Small intestine (tissue), 16 donors: ENCODE measurements around the gene SSTR3. TPM values are rescaled to one million over a fixed set of nuclear protein-coding genes. Genes with fewer than 3 reads are reported as not detected.
A peak's percentile ranks its signal among the peaks of the same experiment; 100 is the strongest.

Source experiments
- DNase-seq, 2 donors: peaks; one replicate each; pipeline versions ENCODE4 v3.0.0 to v3.0.0-alpha.2; 2013
- FAIRE-seq: peaks from 2 replicates; lab custom pipeline; 2012; peaks lifted over from hg19 to GRCh38; lab: Jason Lieb, UNC
- H3K27ac ChIP-seq, 3 donors: one replicate each; pipeline ENCODE4 v1.5.1; 2013; ENCODE audit warnings: low read length in 2 of 3, mild to moderate bottlenecking in 2 of 3, control low read depth in 1 of 3, inconsistent platforms in 1 of 3, low read depth in 1 of 3, moderate library complexity in 1 of 3
- H3K27me3 ChIP-seq, 3 donors: one replicate each; pipeline ENCODE4 v1.6.1; 2013; ENCODE audit warnings: low read length in 3 of 3, inconsistent platforms in 1 of 3; ENCODE audit not compliant: control insufficient read depth in 3 of 3, insufficient read depth in 3 of 3
- H3K36me3 ChIP-seq, 3 donors: one replicate each; pipeline ENCODE4 v1.6.1; 2013; ENCODE audit warnings: low read length in 3 of 3, inconsistent platforms in 1 of 3, low read depth in 1 of 3, mild to moderate bottlenecking in 1 of 3, moderate library complexity in 1 of 3; ENCODE audit not compliant: control insufficient read depth in 3 of 3, insufficient read depth in 2 of 3
- H3K4me1 ChIP-seq, 3 donors: one replicate each; pipeline ENCODE4 v1.6.1; 2013; ENCODE audit warnings: low read length in 2 of 3, inconsistent platforms in 1 of 3, low read depth in 1 of 3, mild to moderate bottlenecking in 1 of 3, moderate library complexity in 1 of 3; ENCODE audit not compliant: control insufficient read depth in 3 of 3, insufficient read depth in 2 of 3
- H3K4me3 ChIP-seq, 3 donors: one replicate each; pipeline ENCODE4 v1.5.1; 2013; ENCODE audit warnings: low read length in 3 of 3, control low read depth in 1 of 3, inconsistent platforms in 1 of 3, low read depth in 1 of 3, mild to moderate bottlenecking in 1 of 3, moderate library complexity in 1 of 3
- H3K9me3 ChIP-seq, 2 donors: one replicate each; pipeline ENCODE4 v1.6.1; 2013; ENCODE audit warnings: low read depth in 1 of 2, low read length in 1 of 2; ENCODE audit not compliant: control insufficient read depth in 2 of 2, insufficient read depth in 1 of 2
- WGBS, 3 donors: extraction: QIAGEN DNeasy Blood & Tissue Kit; methylation state at CpG; one replicate each; pipeline ENCODE4 v1.1.7; 2013; 5-methylcytosine and 5-hydroxymethylcytosine counted together
- long read RNA-seq, 10 donors: transcript quantifications; one replicate each; lab custom pipeline, GENCODE V29; 2026
- polyA plus RNA-seq, 4 donors: library from polyadenylated mRNA; stranded (reverse) in 3 of 4; unstranded in 1 of 4; fragments of 200-250 nt in 3 of 4; fragments of 120-200 nt in 1 of 4; gene quantifications; one replicate each; pipeline versions ENCODE4 v1.2.1 to v1.2.3, GENCODE V29; 2013
- donor health status: healthy with polysubstance abuse.
- donor health status: control.
- donor health status: control.
- donor health status: Bipolar disorder and iron deficiency.
- donor health status: healthy.

SSTR3 gene
- polyA plus RNA-seq, result under 1 TPM in 2 of 4 donors, not detected in 2; 0.09 to 0.49 TPM
- long read RNA-seq, donor 1, result 0 reads
- long read RNA-seq, donor 2, result 0 reads
- long read RNA-seq, donor 3, result 0 reads
- long read RNA-seq, donor 4, result 0 reads
- long read RNA-seq, donor 5, result 0 reads
- long read RNA-seq, donor 6, result 0 reads
- long read RNA-seq, donor 7, result 0 reads
- long read RNA-seq, donor 8, result 0 reads
- long read RNA-seq, donor 9, result 0 reads
- long read RNA-seq, donor 10, result 0 reads

- FAIRE-seq (no peak), DNase-seq (peak in 1 of 2 donors; percentile 52)
- H3K27ac ChIP-seq, result no peak within 1 kb of the TSS
- H3K9me3 ChIP-seq, result no peaks in the 10 kb centered on the region
- no peak within 1 kb of the TSS for H3K4me3 ChIP-seq
- H3K4me1 ChIP-seq, result peaks cover 0 to 34% (median 0%) of the 10 kb centered on the region in 3 donors
- no peaks in the 10 kb centered on the region for H3K27me3 ChIP-seq
- H3K36me3 ChIP-seq, result no peaks in the 10 kb centered on the region
- 8 to 29% (median 17%) methylated on average over 22 to 23 of the region's 23 CpGs for WGBS, 3 donors
These were observed at the start of gene SSTR3 for GRCh38 chr22:37212174-37212906. TSS of gene SSTR3 (minus strand) at chr22:37212477. CDS start at chr22:37207803, 4,674 bp downstream.

GRCh38 chr22:37260901-37261336, 48.6 kb upstream of the SSTR3 start:
- H3K4me1 ChIP-seq, result peaks cover 0 to 25% (median 0%) of the 10 kb centered on the region in 3 donors
- peak; percentile 59 to 69 for DNase-seq
- FAIRE-seq, result no peak
- WGBS, 3 donors, result 19 to 22% (median 22%) methylated on average over 14 of the region's 14 CpGs
- H3K27me3 ChIP-seq, result peaks cover 0 to 8% (median 2%) of the 10 kb centered on the region in 3 donors
- no peak overlapping the region for H3K4me3 ChIP-seq
- no peak overlapping the region for H3K27ac ChIP-seq
- no peaks in the 10 kb centered on the region for H3K36me3 ChIP-seq
- H3K9me3 ChIP-seq, result peaks cover 2 to 16% of the 10 kb centered on the region in 2 donors

- Histone ChIP-seq H3K36me3 (no peaks in the 10 kb centered on the region), H3K4me3 (no peak overlapping the region), H3K27ac (no peak overlapping the region), H3K4me1 (peaks cover 0 to 28% (median 0%) of the 10 kb centered on the region in 3 donors), H3K9me3 (peaks cover 2 to 16% of the 10 kb centered on the region in 2 donors), H3K27me3 (peaks cover 0 to 8% (median 4%) of the 10 kb centered on the region in 3 donors)
- 56 to 69% (median 65%) methylated on average over 15 of the region's 15 CpGs for WGBS, 3 donors
- DNase-seq (no peak), FAIRE-seq (no peak)
These were observed 48.0 kb upstream of the SSTR3 start for GRCh38 chr22:37260155-37260795.

- DNase-seq (peak; percentile 25 to 38), FAIRE-seq (no peak)
- H3K36me3 ChIP-seq, result no peaks in the 10 kb centered on the region
- peaks cover 2 to 11% of the 10 kb centered on the region in 2 donors for H3K9me3 ChIP-seq
- no peak overlapping the region for H3K4me3 ChIP-seq
- H3K27me3 ChIP-seq, result peaks cover 0 to 8% (median 4%) of the 10 kb centered on the region in 3 donors
- H3K4me1 ChIP-seq, result peaks cover 0 to 28% (median 0%) of the 10 kb centered on the region in 3 donors
- H3K27ac ChIP-seq, result no peak overlapping the region
- 8 to 14% (median 11%) methylated on average over 23 of the region's 23 CpGs for WGBS, 3 donors
These were observed 47.3 kb upstream of the SSTR3 start for GRCh38 chr22:37259540-37260029.

GRCh38 chr22:37258753-37259401, 46.6 kb upstream of the SSTR3 start:
- no peak for FAIRE-seq
- no peaks in the 10 kb centered on the region for H3K36me3 ChIP-seq

GRCh38 chr22:37258005-37258752, 45.9 kb upstream of the SSTR3 start:
- no peak overlapping the region for H3K27ac ChIP-seq
- FAIRE-seq, result no peak
- 43 to 68% (median 52%) methylated on average over 9 of the region's 9 CpGs for WGBS, 3 donors
- peak in 1 of 2 donors; percentile 10 for DNase-seq
- no peaks in the 10 kb centered on the region for H3K36me3 ChIP-seq
- H3K9me3 ChIP-seq, result no peaks in the 10 kb centered on the region
- H3K27me3 ChIP-seq, result peaks cover 0 to 6% (median 4%) of the 10 kb centered on the region in 3 donors
- H3K4me3 ChIP-seq, result no peak overlapping the region
- H3K4me1 ChIP-seq, result peaks cover 0 to 28% (median 0%) of the 10 kb centered on the region in 3 donors

More at GRCh38 chr22:37258753-37259401, 46.6 kb upstream of the SSTR3 start:
- Histone ChIP-seq H3K4me1 (peaks cover 0 to 28% (median 0%) of the 10 kb centered on the region in 3 donors), H3K4me3 (no peak overlapping the region), H3K27ac (no peak overlapping the region), H3K27me3 (peaks cover 0 to 6% (median 4%) of the 10 kb centered on the region in 3 donors), H3K9me3 (peaks cover 0 to 4% of the 10 kb centered on the region in 2 donors)
- DNase-seq, result peak; percentile 38 to 50
- 18 to 48% (median 37%) methylated on average over 14 of the region's 14 CpGs for WGBS, 3 donors

- Histone ChIP-seq H3K4me3 (no peak overlapping the region), H3K36me3 (no peaks in the 10 kb centered on the region), H3K4me1 (peaks cover 0 to 28% (median 0%) of the 10 kb centered on the region in 3 donors), H3K9me3 (no peaks in the 10 kb centered on the region), H3K27ac (no peak overlapping the region), H3K27me3 (peaks cover 0 to 4% (median 0%) of the 10 kb centered on the region in 3 donors)
- WGBS, 3 donors, result 29 to 61% (median 50%) methylated on average over 10 of the region's 10 CpGs
- FAIRE-seq (no peak), DNase-seq (peak in 1 of 2 donors; percentile 33)
These were observed 43.9 kb upstream of the SSTR3 start for GRCh38 chr22:37256075-37256726.
